ENCODE data around the gene EFNB1. TPM values are rescaled to one million over a fixed set of nuclear protein-coding genes. Genes with fewer than 3 reads are reported as not detected.

Gene EFNB1
- total RNA-seq, 3 donors from 2014 or later (not counting 1 experiment from before 2014, with no cell fraction given): 3.2 to 4.7 (median 3.3) TPM

DNA sequence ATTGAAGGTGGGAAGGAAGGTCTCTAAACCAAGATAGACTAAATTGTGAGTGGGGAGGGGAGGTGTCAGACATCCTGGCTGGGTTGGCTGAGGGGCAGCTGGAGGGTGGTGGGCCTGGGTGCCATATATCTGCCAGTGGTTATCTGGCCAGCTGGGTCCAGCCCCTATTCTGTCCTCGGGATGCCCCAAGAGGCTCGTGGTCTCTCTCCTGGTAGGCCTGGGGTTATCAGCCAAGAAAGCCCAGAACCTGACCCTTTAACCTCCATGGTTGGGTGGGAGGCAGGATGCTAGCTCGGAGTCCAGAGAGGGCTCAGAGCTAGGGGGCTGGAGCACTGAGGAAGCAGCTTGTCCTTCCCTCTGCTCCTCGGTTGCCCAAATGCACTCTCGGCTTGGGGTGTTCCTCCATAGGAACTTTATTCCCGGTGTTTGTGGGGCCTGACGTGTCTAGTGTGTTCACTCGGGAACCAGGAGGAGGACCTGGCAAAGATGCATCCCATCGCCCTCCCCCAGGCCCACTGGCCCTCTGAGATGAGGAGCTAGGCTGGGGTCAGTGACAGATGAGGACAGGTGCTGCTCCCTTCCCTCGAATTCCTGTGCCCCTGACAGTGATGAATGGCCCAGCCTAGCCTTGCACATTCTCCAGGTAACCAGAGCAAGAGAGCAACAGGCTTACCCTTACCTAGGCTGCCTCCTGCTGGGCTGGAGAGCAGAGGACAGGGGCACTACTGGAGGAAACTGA is 5.2 kb upstream of the EFNB1 start:
- DNase-seq (no peak), ATAC-seq (no peak)
- Histone ChIP-seq H3K4me3 (ENCODE audit: low read length) (no peak overlapping the region), H3K27me3 (ENCODE audit: control insufficient read depth, insufficient read depth, low read length) (no peaks in the 10 kb centered on the region), H3K27ac (ENCODE audit: low read length) (no peak overlapping the region), H3K36me3 (ENCODE audit: control insufficient read depth, insufficient read depth, low read length) (no peaks in the 10 kb centered on the region), H3K9me3 (ENCODE audit: control insufficient read depth, insufficient read depth, low read length) (no peaks in the 10 kb centered on the region), H3K4me1 (ENCODE audit: control insufficient read depth, insufficient read depth, low read length) (peaks cover 12% of the 10 kb centered on the region)
- Mint-ChIP-seq H3K36me3 (no peaks in the 10 kb centered on the region), H3K9me3 (no peaks in the 10 kb centered on the region), H3K4me3 (no peak overlapping the region), H3K27ac (no peak overlapping the region), H3K4me1 (peaks cover 5 to 18% of the 10 kb centered on the region in 2 donors), H3K27me3 (ENCODE audit: low read depth in 2 of 2) (peaks cover 4 to 22% of the 10 kb centered on the region in 2 donors)
- intact Hi-C loops (cut with micrococcal nuclease): no loop called here
- 90% methylated on average over 10 of the region's 10 CpGs for WGBS (ENCODE audit: insufficient coverage)
- TF ChIP-seq, protein P1, sequence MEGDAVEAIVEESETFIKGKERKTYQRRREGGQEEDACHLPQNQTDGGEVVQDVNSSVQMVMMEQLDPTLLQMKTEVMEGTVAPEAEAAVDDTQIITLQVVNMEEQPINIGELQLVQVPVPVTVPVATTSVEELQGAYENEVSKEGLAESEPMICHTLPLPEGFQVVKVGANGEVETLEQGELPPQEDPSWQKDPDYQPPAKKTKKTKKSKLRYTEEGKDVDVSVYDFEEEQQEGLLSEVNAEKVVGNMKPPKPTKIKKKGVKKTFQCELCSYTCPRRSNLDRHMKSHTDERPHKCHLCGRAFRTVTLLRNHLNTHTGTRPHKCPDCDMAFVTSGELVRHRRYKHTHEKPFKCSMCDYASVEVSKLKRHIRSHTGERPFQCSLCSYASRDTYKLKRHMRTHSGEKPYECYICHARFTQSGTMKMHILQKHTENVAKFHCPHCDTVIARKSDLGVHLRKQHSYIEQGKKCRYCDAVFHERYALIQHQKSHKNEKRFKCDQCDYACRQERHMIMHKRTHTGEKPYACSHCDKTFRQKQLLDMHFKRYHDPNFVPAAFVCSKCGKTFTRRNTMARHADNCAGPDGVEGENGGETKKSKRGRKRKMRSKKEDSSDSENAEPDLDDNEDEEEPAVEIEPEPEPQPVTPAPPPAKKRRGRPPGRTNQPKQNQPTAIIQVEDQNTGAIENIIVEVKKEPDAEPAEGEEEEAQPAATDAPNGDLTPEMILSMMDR (IDR thresholded peaks at IDR 0.05): no peak

DNA sequence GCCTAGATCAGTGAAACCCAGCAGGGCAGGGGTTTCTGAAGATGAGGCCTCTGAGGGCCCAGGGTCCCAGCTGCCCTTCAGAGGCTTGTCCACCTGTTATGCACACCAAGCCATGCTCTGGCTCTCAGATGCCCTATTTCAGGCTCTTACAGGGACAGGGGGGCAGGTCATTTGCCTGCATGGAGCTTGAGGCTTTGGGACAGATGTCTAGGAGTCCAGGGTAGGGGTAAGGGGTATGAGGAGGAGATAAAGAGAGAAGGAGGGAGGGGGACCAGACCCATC is 4.7 kb upstream of the EFNB1 start:
- no peaks in the 10 kb centered on the region for H3K36me3 Mint-ChIP-seq
- H3K4me1 Mint-ChIP-seq: peaks cover 5 to 21% of the 10 kb centered on the region in 2 donors
- ATAC-seq: no peak
- no peaks in the 10 kb centered on the region for H3K9me3 ChIP-seq (ENCODE audit: control insufficient read depth, insufficient read depth, low read length)
- no peak for DNase-seq
- intact Hi-C loops (cut with micrococcal nuclease): no loop called here
- no peak overlapping the region for H3K4me3 ChIP-seq (ENCODE audit: low read length)
- peaks cover 4 to 22% of the 10 kb centered on the region in 2 donors for H3K27me3 Mint-ChIP-seq (ENCODE audit: low read depth in 2 of 2)
- H3K4me1 ChIP-seq (ENCODE audit: control insufficient read depth, insufficient read depth, low read length): peaks cover 12% of the 10 kb centered on the region
- H3K4me3 Mint-ChIP-seq: no peak overlapping the region
- TF ChIP-seq, protein P1 (IDR thresholded peaks at IDR 0.05): no peak
- H3K27ac Mint-ChIP-seq: no peak overlapping the region
- H3K27ac ChIP-seq (ENCODE audit: low read length): no peak overlapping the region
- H3K27me3 ChIP-seq (ENCODE audit: control insufficient read depth, insufficient read depth, low read length): no peaks in the 10 kb centered on the region
- H3K36me3 ChIP-seq (ENCODE audit: control insufficient read depth, insufficient read depth, low read length): no peaks in the 10 kb centered on the region
- H3K9me3 Mint-ChIP-seq: no peaks in the 10 kb centered on the region

DNA sequence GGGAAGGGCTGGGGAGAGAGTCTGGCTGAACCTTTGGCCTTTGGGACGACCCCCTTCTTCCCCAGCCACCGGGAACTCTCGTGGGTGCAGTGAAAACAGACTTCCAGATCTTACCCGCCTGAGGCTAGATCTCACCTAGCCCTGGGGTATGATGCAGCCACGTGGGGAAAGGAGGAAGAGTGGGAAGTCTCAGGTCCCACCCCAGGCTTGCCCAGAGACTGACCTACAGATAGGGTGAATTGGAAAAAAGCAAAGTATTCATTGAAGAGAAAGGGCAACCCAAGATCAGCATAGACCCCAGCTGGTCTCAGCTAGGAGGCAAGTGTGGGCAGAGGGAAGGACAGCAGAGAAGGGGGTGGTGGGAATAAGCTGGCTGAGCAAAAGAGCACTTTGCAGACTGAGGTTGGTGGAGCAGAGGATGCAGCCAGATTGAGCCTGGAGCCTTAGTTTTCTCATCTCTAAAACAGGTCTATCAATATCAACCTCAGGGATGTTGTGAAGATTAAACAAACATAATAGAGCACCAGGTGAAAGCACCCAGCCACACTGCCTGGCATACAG is 4.2 kb upstream of the EFNB1 start:
- no peak overlapping the region for H3K27ac ChIP-seq (ENCODE audit: low read length)
- TF ChIP-seq, protein P1 (IDR thresholded peaks at IDR 0.05): no peak
- H3K36me3 ChIP-seq (ENCODE audit: control insufficient read depth, insufficient read depth, low read length): no peaks in the 10 kb centered on the region
- WGBS (ENCODE audit: insufficient coverage): 27% methylated on average over 1 of the region's 5 CpGs
- no peaks in the 10 kb centered on the region for H3K36me3 Mint-ChIP-seq
- DNase-seq: no peak
- H3K4me3 ChIP-seq (ENCODE audit: low read length): no peak overlapping the region
- ATAC-seq: no peak
- no peaks in the 10 kb centered on the region for H3K9me3 Mint-ChIP-seq
- H3K4me1 ChIP-seq (ENCODE audit: control insufficient read depth, insufficient read depth, low read length): peaks cover 13% of the 10 kb centered on the region
- H3K4me3 Mint-ChIP-seq: no peak overlapping the region
- H3K9me3 ChIP-seq (ENCODE audit: control insufficient read depth, insufficient read depth, low read length): no peaks in the 10 kb centered on the region
- no peaks in the 10 kb centered on the region for H3K27me3 ChIP-seq (ENCODE audit: control insufficient read depth, insufficient read depth, low read length)
- H3K27ac Mint-ChIP-seq: no peak overlapping the region
- intact Hi-C loops (cut with micrococcal nuclease): no loop called here
- peaks cover 4 to 22% of the 10 kb centered on the region in 2 donors for H3K27me3 Mint-ChIP-seq (ENCODE audit: low read depth in 2 of 2)
- H3K4me1 Mint-ChIP-seq: peaks cover 5 to 21% of the 10 kb centered on the region in 2 donors

All from natural killer cell (primary cell).